ENCODE data around the gene SNIP1. TPM values are rescaled to one million over a fixed set of nuclear protein-coding genes. Genes with fewer than 3 reads are reported as not detected.
A peak's percentile ranks its signal among the peaks of the same experiment; 100 is the strongest.
"Not testable (repeated sequence)": the region's sequence is repeated elsewhere in the genome, so short reads cannot be mapped to it uniquely, and the experiment has no call there.

SNIP1 gene
- 7.7 TPM for polyA plus RNA-seq (ENCODE audit: insufficient read length)

DNA sequence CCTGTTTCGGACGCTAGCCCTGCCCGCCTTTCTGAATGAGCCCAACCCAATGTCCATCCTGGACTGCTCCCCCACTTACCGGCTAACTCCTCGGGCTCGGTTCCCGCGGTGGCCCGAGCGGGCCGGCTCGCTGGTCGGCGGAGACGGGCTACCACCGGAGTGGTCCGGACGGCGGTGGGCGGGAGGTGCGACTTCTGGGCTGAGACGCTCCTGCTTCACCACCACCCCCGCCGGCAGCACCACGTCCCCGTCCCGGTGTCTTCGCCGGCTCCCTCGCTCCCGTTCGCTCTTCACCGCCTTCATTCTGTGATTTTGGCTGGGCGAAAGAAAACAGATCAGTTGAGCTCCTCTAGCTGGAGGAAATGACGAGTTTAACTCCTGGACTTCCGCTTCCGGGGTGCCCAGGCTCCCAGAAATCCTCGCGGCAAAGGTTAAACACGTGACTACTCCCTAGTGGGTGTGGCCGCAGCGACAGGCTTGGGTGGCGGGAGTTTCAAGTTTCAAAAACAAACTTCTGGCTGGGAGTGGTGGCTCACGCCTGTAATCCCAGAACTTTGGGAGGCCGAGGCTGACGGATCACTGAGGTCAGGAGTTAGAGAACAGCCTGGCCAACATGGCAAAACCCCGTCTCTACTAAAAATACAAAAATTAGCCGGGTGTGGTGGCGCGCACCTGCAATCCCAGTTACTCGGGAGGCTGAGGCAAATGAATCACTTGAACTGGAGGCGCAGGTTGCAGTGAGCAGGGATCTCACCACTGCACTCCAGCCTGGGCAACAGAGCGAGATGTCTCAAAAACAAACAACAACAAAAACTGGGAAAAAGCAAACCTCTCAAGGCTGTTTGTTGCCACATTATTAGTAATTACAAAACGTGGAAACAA is at the start of gene SNIP1:
TSS of gene SNIP1 (minus strand) at position 367 of the 882 bp plus-strand sequence. CDS start at position 303, 64 bp downstream.
- peak; percentile 87 for DNase-seq (ENCODE audit: low read depth)

DNA sequence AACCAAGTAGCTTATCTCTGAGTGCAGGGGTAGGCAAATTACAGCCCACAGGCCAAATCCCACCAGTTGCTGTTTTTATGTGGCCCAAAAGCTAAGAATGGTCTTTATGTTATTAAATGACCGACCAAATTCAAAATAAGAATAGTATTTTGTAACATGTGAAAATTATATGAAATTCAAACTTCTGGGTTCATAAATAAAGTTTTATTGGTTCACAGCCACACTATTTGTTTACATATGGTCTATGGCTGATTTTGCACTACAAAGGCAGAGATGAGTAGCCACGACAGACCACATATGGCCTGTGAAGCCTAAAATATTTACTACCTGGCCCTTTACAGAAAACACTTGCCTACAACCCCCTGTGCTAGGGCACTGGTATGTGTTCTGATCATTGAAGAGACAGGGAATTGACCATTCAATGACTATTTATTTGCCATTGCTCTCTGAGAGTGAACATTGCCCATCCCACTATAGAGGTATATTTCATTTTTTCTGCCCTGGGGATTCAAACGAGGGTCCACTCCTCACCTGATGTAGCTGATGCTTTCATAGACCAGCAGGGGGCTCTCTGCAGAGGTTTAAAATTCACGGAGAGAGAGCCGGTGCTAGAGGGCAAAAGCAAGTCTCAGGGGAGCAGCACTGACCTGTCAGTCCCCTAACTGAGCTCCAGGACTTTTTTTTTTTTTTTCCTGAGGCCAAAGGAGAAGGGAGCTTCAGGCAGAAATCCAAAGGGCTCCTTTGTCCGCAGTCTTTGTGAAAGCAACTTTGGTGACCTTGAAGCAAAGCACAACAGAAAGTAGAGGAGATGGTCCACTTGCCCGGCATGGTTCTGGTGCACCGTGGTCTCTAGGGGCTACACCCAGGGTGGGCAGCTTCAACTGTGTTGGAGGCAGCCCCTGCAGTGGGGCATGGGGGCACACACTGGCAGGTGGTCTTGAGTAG is 48.9 kb upstream of the SNIP1 start:
- no peak for DNase-seq (ENCODE audit: low read depth)

DNA sequence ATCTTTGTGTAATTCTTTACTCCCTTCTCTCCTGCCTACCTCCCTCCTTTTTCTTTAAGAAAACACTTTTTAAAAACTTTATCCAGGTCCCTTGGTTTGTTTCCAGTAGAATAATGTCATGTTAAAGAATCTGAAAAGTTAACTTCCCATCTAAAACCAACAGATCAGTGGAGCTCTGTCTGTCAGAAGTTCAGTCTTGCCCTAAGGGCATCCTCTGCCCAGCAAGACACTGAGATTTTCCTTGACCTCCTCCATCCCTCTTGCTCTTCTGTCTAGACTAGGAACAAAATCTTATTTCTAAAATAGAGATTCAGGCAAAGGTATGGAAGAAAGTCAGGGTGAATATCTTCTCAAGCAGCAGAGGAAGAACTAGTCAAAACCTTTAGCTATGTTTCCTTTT is 47.3 kb upstream of the SNIP1 start:
- DNase-seq (ENCODE audit: low read depth): no peak

DNA sequence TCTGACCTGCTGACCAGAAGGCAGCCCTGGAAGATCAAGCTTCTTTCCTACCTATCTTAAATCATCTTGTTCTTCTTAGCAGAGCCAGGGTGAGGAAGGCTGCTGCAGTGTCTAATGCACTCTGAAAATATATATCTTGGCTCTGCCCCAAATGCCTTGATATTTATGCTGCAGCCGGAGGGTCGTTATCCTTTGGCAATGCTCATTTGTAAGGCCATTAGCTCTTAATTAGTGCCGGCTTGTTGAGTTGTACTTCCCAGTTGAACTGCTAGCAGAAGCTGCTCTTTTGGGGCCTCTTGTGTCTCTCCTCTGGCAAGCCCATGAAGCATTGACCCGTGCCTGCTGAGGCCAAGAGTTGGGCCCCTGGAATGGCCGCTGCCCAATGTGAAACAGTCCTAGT is 45.8 kb upstream of the SNIP1 start:
- no peak for DNase-seq (ENCODE audit: low read depth)

GRCh38 chr1:37596182-37596667 is 42.1 kb upstream of the SNIP1 start:
- no peak for DNase-seq (ENCODE audit: low read depth)

DNA sequence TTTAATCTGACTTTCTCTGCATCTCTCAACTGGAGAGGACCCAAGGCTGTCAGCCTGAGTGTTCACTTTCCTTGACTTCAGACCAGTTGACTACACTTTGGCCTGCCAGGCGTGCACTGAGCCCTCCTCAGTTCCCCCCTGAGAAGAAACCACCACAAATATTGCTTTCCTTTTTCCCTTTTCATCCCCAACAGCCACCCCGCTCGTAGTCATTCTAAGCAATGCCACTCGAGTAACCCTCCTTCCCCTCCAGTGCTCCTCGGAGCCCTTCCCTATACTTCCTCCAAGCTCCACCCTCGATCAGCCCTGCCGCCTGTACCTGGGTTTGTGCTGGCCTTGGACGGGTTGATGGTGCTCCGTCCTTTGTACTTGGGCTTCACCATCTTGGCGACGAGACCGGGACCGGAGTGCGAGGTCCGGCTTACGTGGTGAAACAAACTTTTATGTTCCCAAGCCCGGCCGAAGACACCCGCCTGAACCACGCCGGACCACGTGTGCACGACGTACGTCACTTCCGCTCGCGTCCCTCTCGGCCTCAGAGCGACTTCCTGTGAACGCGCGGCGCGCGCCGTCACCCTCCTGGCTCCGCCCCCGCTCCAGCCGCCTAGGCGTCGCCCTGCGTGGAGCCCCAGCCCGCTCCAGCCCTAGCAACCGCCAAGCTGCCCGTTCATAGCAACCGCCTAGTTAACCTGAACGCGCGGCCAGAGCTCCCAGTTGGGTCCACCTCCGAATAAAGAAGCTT is 41.5 kb upstream of the SNIP1 start, which contains the start of gene GNL2:
TSS of gene GNL2 (minus strand) at position 498 of the 742 bp plus-strand sequence. CDS start at position 383, 115 bp downstream.
- DNase-seq (ENCODE audit: low read depth): peak; percentile 97

DNA sequence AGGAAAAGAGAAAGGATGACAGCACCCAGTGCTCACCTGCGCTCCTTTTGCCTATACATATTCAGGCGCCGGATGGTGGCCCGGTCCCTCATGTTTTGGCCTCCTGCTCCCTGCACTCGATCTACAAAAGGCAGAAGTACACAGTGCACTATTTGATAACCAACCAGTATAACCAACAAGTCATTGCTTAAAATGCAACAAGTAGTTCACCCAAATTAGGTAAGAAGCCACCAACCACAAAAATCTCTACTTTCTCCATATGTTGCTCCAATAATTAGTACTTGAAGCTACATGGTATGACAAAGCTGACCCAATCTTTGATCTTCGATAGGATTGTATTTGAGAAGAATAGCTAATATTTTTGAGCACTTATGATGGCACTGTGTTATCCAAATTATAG is 39.6 kb upstream of the SNIP1 start:
- DNase-seq (ENCODE audit: low read depth): no peak

DNA sequence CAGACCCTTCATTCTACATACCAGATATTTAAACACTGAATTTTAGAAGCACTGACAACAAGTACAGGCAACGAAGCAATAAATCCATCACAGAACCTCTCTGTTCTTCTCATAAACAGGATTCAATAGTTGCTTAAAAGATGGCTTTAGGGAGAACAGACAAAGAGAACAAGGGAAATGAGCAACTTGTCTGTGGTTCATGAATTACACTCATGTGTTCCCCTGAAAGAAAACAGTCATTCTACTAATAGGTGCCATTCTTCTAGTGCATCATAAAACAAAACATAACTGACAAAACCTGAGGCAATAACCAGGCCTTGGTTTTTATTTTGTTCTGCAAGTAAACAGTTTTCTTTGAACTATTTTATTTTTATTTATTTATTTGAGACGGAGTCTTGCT is 34.8 kb upstream of the SNIP1 start:
- no peak for DNase-seq (ENCODE audit: low read depth)

DNA sequence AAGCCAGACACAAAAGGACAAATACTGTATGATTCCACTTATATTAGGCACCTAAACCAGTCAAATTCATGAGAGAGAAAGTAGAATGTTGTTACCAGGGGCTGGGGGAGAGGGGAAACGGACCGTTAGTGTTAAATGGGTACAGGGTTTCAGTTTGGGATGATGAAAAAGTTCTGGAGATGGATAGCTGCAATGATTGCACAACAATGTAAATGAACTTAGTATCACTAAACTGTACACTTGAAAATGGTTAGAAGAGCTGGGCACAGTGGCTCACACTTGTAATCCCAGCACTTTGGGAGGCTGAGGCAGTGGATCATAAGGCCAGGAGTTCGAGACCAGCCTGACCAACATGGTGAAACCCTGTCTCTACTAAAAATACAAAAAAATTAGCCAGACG is 30.5 kb upstream of the SNIP1 start:
- not testable (repeated sequence) for DNase-seq (ENCODE audit: low read depth)

- DNase-seq (ENCODE audit: low read depth): no peak
Observed at GRCh38 chr1:37575692-37576091, 21.6 kb upstream of the SNIP1 start.

DNA sequence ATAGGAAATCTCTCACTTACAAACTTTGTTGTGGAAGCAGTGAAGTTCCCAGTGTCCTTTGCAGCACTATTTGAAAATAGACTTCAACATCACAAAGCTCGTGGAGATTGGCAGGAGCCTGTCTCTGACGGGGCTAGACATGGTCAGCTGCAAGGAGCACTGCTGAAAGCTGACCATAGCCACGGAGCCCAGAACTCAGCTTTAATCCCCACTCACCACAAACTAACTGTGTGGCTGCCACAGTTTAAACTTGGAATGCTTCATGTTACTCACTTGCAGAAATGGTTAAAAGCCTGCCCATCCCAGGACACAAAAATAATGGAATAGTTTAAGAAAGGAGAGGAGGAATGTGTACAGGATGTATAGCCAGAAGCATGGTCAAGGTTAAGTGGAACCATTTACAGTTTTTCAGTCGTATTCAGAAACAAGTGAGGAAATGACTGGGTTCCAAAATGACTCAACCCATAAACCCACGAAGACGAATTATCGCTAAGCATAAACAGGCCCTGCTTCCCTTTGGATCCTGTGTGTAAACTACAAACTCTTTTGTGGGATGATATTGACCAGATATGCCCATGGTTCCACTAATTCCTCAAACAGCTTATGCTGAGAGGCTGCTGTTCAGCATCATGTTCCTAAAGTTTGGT is 20.9 kb upstream of the SNIP1 start:
- no peak for DNase-seq (ENCODE audit: low read depth)

DNA sequence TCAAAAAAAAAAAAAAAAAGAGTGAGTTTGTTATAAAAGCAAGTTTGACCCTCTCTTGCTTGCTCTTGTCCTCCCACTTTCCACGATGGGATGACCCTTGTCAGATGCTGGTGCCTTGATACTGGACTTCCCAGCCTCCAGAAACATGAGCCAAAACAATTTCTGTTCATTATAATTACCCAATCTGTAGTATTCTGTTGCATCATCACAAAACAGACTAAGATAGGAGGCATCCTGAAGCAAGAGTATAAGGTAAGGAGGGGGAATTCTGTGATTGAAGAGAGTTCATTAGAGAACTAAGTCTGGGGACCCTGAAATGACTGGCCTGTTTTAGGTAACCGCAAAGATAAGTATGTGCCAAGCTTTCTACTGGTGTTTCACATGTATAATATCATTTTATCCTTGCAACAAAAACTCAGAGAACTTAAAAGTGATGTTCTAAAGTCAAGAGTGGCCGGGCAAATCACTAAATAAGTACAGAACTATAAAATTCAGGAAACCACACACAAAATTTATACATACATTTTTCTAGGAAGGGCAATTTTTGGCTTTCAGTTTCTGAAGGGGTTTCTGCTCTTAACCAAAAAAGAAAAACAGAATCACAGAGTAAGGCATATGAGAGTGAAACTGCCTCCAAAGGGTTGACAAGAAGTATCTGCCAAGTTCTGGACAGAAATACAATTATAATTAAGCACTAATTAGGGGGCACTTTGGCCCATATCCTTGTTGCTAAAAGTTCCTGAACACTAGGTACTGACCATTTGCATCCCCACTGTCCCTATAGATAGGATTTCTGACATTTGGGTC is 16.6 kb upstream of the SNIP1 start:
- DNase-seq (ENCODE audit: low read depth): no peak

GRCh38 chr1:37567023-37567422 is 12.9 kb upstream of the SNIP1 start:
- DNase-seq (ENCODE audit: low read depth): no peak

DNA sequence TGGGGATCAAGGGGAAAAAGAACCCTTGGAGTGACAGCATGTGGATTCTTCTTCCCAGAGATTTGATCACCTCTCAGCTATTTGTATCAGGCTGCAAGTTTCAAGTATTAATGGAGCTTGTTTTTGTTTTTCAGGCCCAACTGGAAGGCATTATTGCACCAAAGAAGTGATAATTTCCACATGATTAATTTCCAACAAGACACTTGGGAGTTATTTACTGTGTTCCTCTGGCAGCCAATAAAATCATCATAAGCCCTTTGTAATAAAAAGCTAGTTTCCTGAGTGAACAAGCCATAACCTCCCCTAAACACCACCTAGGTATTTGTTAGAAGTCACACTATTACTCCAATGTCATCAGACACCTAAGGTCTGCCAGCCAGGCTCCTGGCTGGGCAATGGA is 10.8 kb upstream of the SNIP1 start:
- DNase-seq (ENCODE audit: low read depth): no peak

DNA sequence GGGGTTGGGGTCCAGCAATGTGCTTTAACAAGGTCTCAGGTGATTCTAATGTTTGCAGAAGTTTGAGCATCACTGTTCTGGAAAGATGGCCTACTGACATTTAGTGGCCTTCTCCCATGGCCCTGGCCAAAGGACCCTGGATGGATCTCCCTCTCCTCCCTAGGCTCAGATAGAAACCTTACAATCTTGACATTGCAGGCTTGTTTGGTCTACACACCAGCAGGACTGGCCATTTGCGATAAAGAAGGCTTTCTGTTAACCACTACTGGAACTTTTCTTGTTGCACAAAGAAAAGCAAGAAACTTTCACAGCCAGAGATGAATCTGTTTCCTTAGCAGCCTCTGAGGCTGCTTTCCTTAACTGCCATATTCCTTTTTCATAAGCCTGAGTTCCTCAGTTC is 8.9 kb upstream of the SNIP1 start:
- DNase-seq (ENCODE audit: low read depth): no peak

DNA sequence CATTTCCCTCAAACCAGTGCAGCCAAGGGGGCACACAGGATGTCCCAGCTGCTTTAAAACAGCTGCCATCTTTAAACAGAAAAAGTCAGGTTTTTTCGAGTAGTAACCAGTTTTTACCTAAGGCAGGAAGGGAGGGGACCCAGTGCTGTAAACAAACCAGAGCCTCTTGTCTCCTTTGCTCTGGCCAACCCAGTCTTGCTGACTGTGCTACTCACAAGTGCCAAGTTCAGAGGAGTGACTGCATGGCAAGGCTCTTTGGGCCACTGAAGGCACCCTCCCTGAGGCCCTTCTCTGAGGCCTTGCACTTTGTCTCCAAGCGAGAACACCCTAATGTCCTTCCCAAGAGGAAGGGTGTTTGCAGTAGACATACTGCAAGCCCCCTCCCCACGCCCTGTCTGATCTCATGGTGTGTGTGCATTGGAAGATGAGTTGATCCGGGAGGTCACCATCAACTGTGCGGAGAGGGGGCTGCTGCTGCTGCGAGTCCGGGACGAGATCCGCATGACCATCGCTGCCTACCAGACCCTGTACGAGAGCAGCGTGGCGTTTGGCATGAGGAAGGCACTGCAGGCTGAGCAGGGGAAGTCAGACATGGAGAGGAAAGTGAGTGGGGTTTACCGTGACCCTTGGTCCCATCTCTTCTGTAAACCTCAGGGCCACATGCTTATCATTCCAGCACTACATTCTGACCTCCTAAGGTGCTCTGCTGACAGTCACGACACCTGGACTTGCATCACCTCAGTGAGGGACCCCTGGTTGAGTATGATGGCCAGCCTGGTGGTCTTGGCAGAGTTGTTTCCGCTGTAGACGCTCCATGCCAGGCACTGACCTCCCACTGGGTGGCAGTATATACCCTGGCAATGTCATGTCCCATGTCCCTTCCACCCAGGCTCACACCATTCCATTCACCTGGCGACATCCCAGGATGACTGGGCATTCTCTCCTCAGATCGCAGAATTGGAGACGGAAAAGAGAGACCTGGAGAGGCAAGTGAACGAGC is 7.3 kb upstream of the SNIP1 start:
- no peak for DNase-seq (ENCODE audit: low read depth)

DNA sequence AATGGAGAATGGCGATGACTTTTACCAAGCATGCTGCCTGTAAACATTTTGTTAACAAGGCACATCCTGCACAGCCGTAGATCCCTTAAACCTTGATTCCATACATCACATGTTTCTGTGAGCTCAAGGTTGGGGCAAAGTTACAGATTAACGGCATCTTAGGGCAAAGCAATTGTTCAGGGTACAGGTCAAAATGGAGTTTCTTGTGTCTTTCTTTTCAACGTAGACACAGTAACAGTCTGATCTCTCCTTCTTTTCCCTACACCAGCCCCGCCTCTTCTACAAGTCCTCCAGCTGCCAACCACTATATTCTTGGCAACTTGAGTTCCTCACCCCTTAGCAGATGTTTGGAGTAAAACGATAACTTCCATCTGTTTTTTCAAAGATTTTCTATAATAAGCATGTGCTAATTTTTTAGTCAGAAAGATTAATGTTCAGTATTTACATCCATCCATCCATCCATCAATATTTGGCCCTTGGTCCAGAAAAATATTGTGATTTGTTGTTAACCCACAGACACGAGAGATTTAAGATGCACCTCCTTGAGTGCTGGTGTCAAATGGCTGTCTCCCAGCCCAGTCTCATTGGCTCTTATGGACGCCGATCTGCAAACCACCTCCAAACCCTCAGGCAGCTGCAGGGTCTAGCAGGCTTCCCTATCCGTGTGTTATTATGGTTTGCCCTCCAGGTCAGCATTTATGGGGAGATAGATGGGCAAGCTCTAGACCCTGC is 6.5 kb upstream of the SNIP1 start:
- DNase-seq (ENCODE audit: low read depth): no peak

- not testable (repeated sequence) for DNase-seq (ENCODE audit: low read depth)
Observed at GRCh38 chr1:37559957-37560379, 5.9 kb upstream of the SNIP1 start.

Data from forelimb muscle (tissue), 1 donor.